Measurements from ENCODE around the gene MAP6. TPM values are rescaled to one million over a fixed set of nuclear protein-coding genes. Genes with fewer than 3 reads are reported as not detected.

The MAP6 gene
- total RNA-seq, 1 experiment from 2014 or later = 0.79 TPM

GRCh38 chr11:75538150-75538942, 130.5 kb downstream of the MAP6 start:
- Histone ChIP-seq H3K4me3 (no peak overlapping the region), H3K4me1 (no peaks in the 10 kb centered on the region), H3K36me3 (no peaks in the 10 kb centered on the region), H3K27me3 (no peaks in the 10 kb centered on the region; the same call in 1 of the 2 replicates), H3K27ac (no peak overlapping the region), H3K9me3 (replicated peaks) (no peaks in the 10 kb centered on the region)
- DNase-seq = no peak

DNA sequence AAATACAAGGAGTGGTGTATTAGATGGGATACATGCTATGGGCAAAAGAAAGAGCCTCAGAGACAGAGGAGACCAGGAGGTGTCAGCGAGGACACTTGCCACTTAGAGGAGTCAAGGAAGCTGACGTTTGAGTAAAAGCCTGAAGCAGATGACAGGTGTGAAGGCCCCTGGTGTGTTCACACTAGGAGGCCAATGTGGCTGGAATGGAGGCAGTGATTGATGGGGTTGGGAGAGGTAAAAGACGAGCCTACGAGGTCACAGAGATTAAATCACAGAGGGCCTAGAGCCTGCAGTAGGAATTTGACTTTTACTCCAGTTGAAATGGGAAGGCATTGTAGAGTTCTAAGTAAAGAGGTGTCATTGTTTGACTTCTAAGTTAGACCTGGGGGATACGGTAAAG, 131.1 kb downstream of the MAP6 start:
- Histone ChIP-seq H3K36me3 (no peaks in the 10 kb centered on the region), H3K4me1 (no peaks in the 10 kb centered on the region), H3K4me3 (no peak overlapping the region), H3K27me3 (no peaks in the 10 kb centered on the region; the same call in 1 of the 2 replicates), H3K27ac (no peak overlapping the region), H3K9me3 (replicated peaks) (no peaks in the 10 kb centered on the region)
- DNase-seq = no peak

Other genes with a start within 250 kb of the MAP6 start
- gene KLHL35, start 235.8 kb downstream of the MAP6 start, total RNA-seq (2014; rRNA removed; shearing (Covaris generic)) = not detected in 2 replicates
- gene GDPD5, start 143.1 kb downstream of the MAP6 start, total RNA-seq (2014; rRNA removed; shearing (Covaris generic)) = 4.0 and 5.8 TPM in 2 replicates
- gene SERPINH1, start 106.8 kb downstream of the MAP6 start, total RNA-seq (2014; rRNA removed; shearing (Covaris generic)) = 133 and 146 TPM in 2 replicates
- gene MOGAT2, start 48.8 kb upstream of the MAP6 start, total RNA-seq (2014; rRNA removed; shearing (Covaris generic)) = 0.18 TPM in 1 of 2 replicates, not detected in the other
- gene DGAT2, start 99.7 kb upstream of the MAP6 start, total RNA-seq (2014; rRNA removed; shearing (Covaris generic)) = 0.67 and 1.3 TPM in 2 replicates
- gene UVRAG, start 146.2 kb upstream of the MAP6 start, total RNA-seq (2014; rRNA removed; shearing (Covaris generic)) = 12.6 and 15.0 TPM in 2 replicates

All from SJCRH30 (cell line).